Loucy (cell line): ENCODE results near the gene MGAT5B.
A peak's percentile ranks its signal among the peaks of the same experiment; 100 is the strongest.

Source experiments
- H2AFZ ChIP-seq: fragments of 200-600 bp; sonication (generic); 2 replicates; pipeline ENCODE4 v1.6.0; 2016; ENCODE audit warnings: antibody characterized with exemption, mild to moderate bottlenecking, low read length, moderate library complexity
- H3F3A ChIP-seq: fragments of 200-600 bp; 2 replicates; pipeline ENCODE4 v1.6.0; 2016; ENCODE audit warnings: antibody characterized with exemption, low read depth, mild to moderate bottlenecking
- H3K27me3 ChIP-seq: fragments of 200-600 bp; sonication (generic); 2 replicates; pipeline ENCODE4 v1.6.1; 2014; ENCODE audit warnings: low read length, mild to moderate bottlenecking; ENCODE audit not compliant: insufficient read depth, poor library complexity, severe bottlenecking
- H3K36me3 ChIP-seq: fragments of 200-600 bp; sonication (generic); 2 replicates; pipeline ENCODE4 v1.6.1; 2016; ENCODE audit warnings: low read length; ENCODE audit not compliant: insufficient read depth
- H3K4me1 ChIP-seq: fragments of 200-600 bp; sonication (generic); 2 replicates; pipeline ENCODE4 v1.5.1; 2014; ENCODE audit warnings: low read length, mild to moderate bottlenecking; ENCODE audit not compliant: insufficient read depth, poor library complexity, severe bottlenecking
- H3K4me2 ChIP-seq: fragments of 200-600 bp; sonication (generic); 2 replicates; pipeline ENCODE4 v1.6.0; 2014; ENCODE audit warnings: antibody characterized with exemption, low read length, low read depth, mild to moderate bottlenecking; ENCODE audit not compliant: poor library complexity, severe bottlenecking
- H3K4me3 ChIP-seq: fragments of 200-600 bp; sonication (generic); 2 replicates; pipeline ENCODE4 v1.5.1; 2014; ENCODE audit warnings: low read length, mild to moderate bottlenecking, mixed read lengths; ENCODE audit not compliant: poor library complexity, severe bottlenecking
- H3K79me2 ChIP-seq: fragments of 200-600 bp; sonication (generic); 2 replicates; pipeline ENCODE4 v1.6.1; 2014; ENCODE audit warnings: low read length; ENCODE audit not compliant: insufficient read depth
- H3K9ac ChIP-seq: fragments of 200-600 bp; sonication (generic); 2 replicates; pipeline ENCODE4 v1.6.0; 2014; ENCODE audit warnings: mild to moderate bottlenecking, low read depth, low read length, moderate library complexity; ENCODE audit not compliant: poor library complexity, severe bottlenecking
- H3K9me2 ChIP-seq: fragments of 200-600 bp; sonication (generic); replicated peaks from 2 replicates; pipeline ENCODE4 v1.6.1; 2016; ENCODE audit warnings: low read depth, low read length, mixed read lengths
- H3K9me3 ChIP-seq: fragments of 200-600 bp; sonication (generic); 2 replicates; pipeline ENCODE4 v1.6.1; 2014; ENCODE audit warnings: mild to moderate bottlenecking, antibody characterized with exemption, low read length, low read depth; ENCODE audit not compliant: insufficient read depth
- H4K20me1 ChIP-seq: fragments of 200-600 bp; sonication (generic); 2 replicates; pipeline ENCODE4 v1.6.0; 2014; ENCODE audit warnings: antibody characterized with exemption, low read length, mild to moderate bottlenecking; ENCODE audit not compliant: insufficient read depth, poor library complexity, severe bottlenecking
- EZH2phosphoT487 ChIP-seq: fragments of 200-600 bp; IDR thresholded peaks from 2 replicates; pipeline ENCODE4 v1.6.1; 2018; ENCODE audit warnings: antibody characterized with exemption, mild to moderate bottlenecking, moderate library complexity, borderline replicate concordance
- TF ChIP-seq, protein P1 (sequence below): fragments of 200-600 bp; sonication (generic); conservative IDR thresholded peaks from 2 replicates; pipeline ENCODE4 v1.5.1; 2014; ENCODE audit warnings: mild to moderate bottlenecking, antibody characterized with exemption, low read length

The MGAT5B gene, protein sequence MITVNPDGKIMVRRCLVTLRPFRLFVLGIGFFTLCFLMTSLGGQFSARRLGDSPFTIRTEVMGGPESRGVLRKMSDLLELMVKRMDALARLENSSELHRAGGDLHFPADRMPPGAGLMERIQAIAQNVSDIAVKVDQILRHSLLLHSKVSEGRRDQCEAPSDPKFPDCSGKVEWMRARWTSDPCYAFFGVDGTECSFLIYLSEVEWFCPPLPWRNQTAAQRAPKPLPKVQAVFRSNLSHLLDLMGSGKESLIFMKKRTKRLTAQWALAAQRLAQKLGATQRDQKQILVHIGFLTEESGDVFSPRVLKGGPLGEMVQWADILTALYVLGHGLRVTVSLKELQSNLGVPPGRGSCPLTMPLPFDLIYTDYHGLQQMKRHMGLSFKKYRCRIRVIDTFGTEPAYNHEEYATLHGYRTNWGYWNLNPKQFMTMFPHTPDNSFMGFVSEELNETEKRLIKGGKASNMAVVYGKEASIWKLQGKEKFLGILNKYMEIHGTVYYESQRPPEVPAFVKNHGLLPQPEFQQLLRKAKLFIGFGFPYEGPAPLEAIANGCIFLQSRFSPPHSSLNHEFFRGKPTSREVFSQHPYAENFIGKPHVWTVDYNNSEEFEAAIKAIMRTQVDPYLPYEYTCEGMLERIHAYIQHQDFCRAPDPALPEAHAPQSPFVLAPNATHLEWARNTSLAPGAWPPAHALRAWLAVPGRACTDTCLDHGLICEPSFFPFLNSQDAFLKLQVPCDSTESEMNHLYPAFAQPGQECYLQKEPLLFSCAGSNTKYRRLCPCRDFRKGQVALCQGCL

DNA sequence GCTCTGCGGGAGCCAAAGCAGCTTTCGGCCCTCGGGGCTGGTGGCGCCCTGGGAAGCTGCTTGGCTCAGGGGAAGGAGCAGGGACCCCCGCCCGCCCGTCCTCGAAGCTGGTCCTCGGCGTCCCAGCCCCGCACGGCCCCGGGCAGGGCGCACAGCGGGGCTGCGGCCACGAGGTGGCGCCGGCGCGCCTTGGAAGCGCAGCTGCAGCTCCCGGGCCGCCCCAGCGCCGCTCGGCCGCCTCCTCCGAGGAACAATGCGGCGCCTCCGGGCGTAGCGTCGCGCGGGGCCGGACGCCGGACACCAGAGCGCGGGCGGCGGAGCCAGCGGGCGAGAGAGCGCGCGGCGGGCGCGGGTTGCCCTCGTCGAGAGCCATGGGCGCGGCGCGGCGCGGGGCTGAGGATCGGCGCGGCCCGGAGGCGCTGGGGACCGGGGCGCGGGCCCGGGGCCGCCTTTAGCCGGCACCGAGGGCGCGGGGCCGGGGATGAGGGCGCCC, at the start of gene MGAT5B:
Gene MGAT5B, plus strand, starts transcription at position 229 of the 493 bp plus-strand sequence. CDS start 626 bp downstream, outside the sequence.
- H3K36me3 ChIP-seq, result no peaks in the 10 kb centered on the region
- H3K79me2 ChIP-seq, result no peaks in the 10 kb centered on the region
- H2AFZ ChIP-seq, result peak within 1 kb of the TSS; percentile 78
- no peak within 1 kb of the TSS for H3K9ac ChIP-seq
- H4K20me1 ChIP-seq, result no peaks in the 10 kb centered on the region
- no peaks in the 10 kb centered on the region for H3K9me3 ChIP-seq
- TF ChIP-seq EZH2phosphoT487, result no peak
- TF ChIP-seq, protein P1, sequence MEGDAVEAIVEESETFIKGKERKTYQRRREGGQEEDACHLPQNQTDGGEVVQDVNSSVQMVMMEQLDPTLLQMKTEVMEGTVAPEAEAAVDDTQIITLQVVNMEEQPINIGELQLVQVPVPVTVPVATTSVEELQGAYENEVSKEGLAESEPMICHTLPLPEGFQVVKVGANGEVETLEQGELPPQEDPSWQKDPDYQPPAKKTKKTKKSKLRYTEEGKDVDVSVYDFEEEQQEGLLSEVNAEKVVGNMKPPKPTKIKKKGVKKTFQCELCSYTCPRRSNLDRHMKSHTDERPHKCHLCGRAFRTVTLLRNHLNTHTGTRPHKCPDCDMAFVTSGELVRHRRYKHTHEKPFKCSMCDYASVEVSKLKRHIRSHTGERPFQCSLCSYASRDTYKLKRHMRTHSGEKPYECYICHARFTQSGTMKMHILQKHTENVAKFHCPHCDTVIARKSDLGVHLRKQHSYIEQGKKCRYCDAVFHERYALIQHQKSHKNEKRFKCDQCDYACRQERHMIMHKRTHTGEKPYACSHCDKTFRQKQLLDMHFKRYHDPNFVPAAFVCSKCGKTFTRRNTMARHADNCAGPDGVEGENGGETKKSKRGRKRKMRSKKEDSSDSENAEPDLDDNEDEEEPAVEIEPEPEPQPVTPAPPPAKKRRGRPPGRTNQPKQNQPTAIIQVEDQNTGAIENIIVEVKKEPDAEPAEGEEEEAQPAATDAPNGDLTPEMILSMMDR, result peak; percentile 63
- no peaks in the 10 kb centered on the region for H3F3A ChIP-seq
- H3K9me2 ChIP-seq, result no peaks in the 10 kb centered on the region
- H3K4me2 ChIP-seq, result no peak within 1 kb of the TSS
- H3K27me3 ChIP-seq, result no peaks in the 10 kb centered on the region
- H3K4me3 ChIP-seq, result no peak within 1 kb of the TSS
- no peaks in the 10 kb centered on the region for H3K4me1 ChIP-seq

DNA sequence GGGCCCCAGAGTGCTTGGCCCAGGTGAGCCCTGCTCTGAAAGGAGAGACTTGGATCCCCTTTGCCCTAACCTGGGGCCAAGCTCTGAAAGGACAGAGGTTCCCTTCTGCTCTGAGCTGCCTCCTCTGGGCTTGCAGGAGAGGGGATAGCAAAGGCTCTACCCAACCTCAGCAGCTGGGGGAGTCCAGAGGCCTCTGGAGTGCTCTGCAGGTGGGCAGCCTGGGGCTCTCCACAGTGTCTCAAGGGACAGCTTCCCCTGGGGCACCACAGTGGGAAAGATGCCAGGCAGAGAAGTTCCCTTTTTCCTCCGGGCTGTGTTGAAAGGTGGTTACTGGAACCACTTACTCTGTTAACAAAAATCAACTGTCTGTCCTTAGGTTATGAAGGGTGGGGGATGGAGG, 48.2 kb upstream of the MGAT5B start:
- TF ChIP-seq, protein P1, result no peak
- no peak for TF ChIP-seq EZH2phosphoT487
- Histone ChIP-seq H3K9me3 (no peaks in the 10 kb centered on the region), H3K4me1 (peaks cover 17% of the 10 kb centered on the region), H3K4me2 (no peak overlapping the region), H3F3A (no peaks in the 10 kb centered on the region), H3K9ac (no peak overlapping the region), H3K4me3 (no peak overlapping the region), H4K20me1 (no peaks in the 10 kb centered on the region), H3K27me3 (no peaks in the 10 kb centered on the region), H3K79me2 (no peaks in the 10 kb centered on the region), H3K9me2 (no peaks in the 10 kb centered on the region), H3K36me3 (no peaks in the 10 kb centered on the region), H2AFZ (no peak overlapping the region)

DNA sequence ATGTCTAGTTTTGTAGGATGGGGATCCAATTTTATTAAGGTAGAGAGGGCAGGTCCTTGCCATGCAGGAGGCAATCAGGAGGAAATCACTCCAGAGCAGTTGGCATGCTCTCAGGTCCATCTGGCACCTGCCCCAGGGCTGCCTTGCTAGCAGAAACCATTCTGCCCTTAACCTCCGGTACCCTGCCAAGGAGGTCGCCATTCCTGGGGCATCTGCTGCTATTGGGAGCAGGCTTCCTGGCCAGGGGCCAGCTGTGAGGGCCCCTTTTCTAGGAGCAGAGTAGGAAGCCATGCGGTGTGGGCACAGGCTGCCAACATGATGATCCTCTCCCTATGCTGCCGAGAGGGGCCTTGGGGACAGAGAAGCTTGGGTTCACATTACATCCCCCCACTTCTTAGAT, 47.6 kb upstream of the MGAT5B start:
- Histone ChIP-seq H3K9ac (no peak overlapping the region), H2AFZ (no peak overlapping the region), H4K20me1 (no peaks in the 10 kb centered on the region), H3K4me2 (no peak overlapping the region), H3F3A (no peaks in the 10 kb centered on the region), H3K36me3 (no peaks in the 10 kb centered on the region), H3K9me2 (no peaks in the 10 kb centered on the region), H3K9me3 (no peaks in the 10 kb centered on the region), H3K79me2 (no peaks in the 10 kb centered on the region), H3K4me3 (no peak overlapping the region), H3K27me3 (no peaks in the 10 kb centered on the region), H3K4me1 (peaks cover 17% of the 10 kb centered on the region)
- TF ChIP-seq, protein P1, result no peak
- no peak for TF ChIP-seq EZH2phosphoT487
